Smooth muscle cell of the brain vasculature (primary cell): ENCODE results near the gene PRKD3.

Experiments
- DNase-seq: peaks from one replicate; pipeline ENCODE4 v3.0.0-alpha.2; 2012; ENCODE audit warnings: low read depth, low spot score

Gene PRKD3

GRCh38 chr2:37343537-37344434 is 19.2 kb upstream of the PRKD3 start:
- DNase-seq: no peak

- DNase-seq: no peak
These were observed 18.1 kb upstream of the PRKD3 start for GRCh38 chr2:37342591-37343220.

- no peak for DNase-seq
These were observed 16.0 kb upstream of the PRKD3 start for GRCh38 chr2:37340637-37341036.

GRCh38 chr2:37338933-37339332 is 14.3 kb upstream of the PRKD3 start:
- DNase-seq: no peak

GRCh38 chr2:37337620-37338280 is 13.1 kb upstream of the PRKD3 start:
- DNase-seq: no peak

- no peak for DNase-seq
These were observed 11.0 kb upstream of the PRKD3 start for GRCh38 chr2:37335604-37336003.

GRCh38 chr2:37333256-37333655 is 8.6 kb upstream of the PRKD3 start:
- no peak for DNase-seq

GRCh38 chr2:37332560-37332959 is 7.9 kb upstream of the PRKD3 start:
- no peak for DNase-seq

- no peak for DNase-seq
These were observed 6.0 kb upstream of the PRKD3 start for GRCh38 chr2:37330681-37331080.

GRCh38 chr2:37326866-37327634 is 2.4 kb upstream of the PRKD3 start:
- DNase-seq: no peak

GRCh38 chr2:37326285-37326684 is 1.7 kb upstream of the PRKD3 start:
- DNase-seq: peak; percentile 63

- no peak for DNase-seq
These were observed 1.0 kb upstream of the PRKD3 start for GRCh38 chr2:37325625-37326071.

GRCh38 chr2:37324536-37324785 is 172 bp downstream of the PRKD3 start:
- no peak for DNase-seq

GRCh38 chr2:37323781-37324535 is 675 bp downstream of the PRKD3 start:
- DNase-seq: no peak

- no peak for DNase-seq
These were observed 1.4 kb downstream of the PRKD3 start for GRCh38 chr2:37323176-37323780.

- DNase-seq: no peak
These were observed 2.3 kb downstream of the PRKD3 start for GRCh38 chr2:37322368-37322767.

GRCh38 chr2:37321029-37321682 is 3.5 kb downstream of the PRKD3 start:
- no peak for DNase-seq

- DNase-seq: no peak
These were observed 4.7 kb downstream of the PRKD3 start for GRCh38 chr2:37319754-37320609.

- DNase-seq: no peak
These were observed 6.2 kb downstream of the PRKD3 start for GRCh38 chr2:37318401-37318800.
